Activated CD4-positive, CD25-positive, alpha-beta regulatory T cell (primary cell): ENCODE data around the gene BBS7.

Experiments used
- DNase-seq, 4 experiments: peaks; one replicate each; lab custom pipeline; 2025; lab: John Stamatoyannopoulos, UW

The BBS7 gene

GRCh38 chr4:121791481-121791880 lies 78.8 kb downstream of the BBS7 start:
- DNase-seq: no peak

- DNase-seq: no peak
Observed at GRCh38 chr4:121790976-121791375, 79.3 kb downstream of the BBS7 start.

DNA sequence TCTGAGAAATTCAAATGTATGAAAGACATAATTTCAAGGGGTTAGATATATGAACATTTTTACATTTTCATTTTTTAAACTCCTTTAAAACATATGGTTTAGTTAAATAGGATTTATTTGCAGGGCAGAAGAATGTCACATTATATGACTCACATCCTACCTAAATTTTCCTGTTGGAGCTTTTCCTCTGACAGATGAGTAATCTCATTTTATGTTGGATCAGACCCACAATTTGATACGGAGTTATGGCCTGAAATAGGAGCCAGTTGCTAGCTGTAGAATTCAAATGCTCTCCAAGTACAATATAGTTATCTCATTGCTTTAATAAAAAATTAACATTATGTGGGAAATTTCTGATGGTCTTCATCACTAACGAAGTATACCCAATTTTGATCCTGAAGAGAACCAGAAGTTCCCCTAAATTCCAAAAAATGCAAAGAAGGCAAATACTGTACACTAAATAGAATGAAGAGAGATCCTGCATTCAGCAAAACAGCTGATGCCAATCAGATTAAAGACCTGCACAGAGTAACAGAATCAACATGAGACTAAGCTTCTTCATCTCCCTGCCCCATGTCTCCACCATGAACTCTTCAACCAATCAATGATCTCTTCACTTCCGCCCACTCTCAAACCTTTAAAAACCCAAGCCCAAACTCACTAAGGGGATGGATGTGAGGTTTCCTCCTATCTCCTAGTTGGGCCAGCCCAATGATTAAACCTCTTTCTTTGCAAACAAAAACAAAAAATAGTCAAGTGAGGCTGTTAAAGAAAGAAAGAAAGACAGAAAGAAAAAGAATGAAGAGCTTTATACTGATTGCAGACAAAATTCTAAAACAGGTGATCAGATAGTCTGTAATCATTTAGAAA lies 80.1 kb downstream of the BBS7 start:
- no peak for DNase-seq

DNA sequence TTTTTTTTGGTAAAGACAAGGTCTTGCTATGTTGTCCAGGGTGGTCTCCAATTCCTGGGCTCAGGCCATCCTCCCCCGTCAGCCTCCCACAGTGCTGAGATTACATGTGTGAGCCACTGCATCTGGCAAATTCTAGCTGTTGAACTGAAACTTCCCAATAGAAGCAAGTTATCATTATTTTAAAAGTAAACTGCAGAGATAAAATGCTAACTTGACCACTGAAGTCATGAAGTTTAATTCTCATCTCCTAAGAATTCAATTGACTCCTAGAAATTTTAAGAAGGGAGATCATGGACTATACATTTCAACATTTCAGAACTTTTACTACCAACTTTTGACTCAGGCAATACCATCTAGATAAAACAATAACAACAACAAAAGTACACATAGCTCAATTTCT lies 80.8 kb downstream of the BBS7 start:
- DNase-seq: no peak

DNA sequence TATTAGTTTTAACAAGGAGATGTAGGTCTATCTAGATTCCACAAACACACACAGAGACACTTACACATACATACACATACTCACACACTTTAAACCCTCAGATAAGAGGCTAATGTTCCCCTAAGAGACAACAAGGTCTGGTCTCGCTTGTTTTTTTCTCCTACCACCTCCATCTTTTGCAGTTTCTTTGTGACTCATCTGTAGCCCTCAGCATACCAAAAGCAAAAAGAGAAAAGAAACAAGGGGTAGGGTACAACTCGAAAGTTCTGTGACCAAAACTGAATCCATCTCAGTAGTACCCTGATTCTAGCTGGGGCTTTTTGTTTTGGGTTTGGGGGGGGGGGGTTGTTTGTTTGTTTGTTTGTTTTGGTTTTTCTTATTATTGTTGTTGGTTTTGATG lies 81.4 kb downstream of the BBS7 start:
- DNase-seq: no peak

DNA sequence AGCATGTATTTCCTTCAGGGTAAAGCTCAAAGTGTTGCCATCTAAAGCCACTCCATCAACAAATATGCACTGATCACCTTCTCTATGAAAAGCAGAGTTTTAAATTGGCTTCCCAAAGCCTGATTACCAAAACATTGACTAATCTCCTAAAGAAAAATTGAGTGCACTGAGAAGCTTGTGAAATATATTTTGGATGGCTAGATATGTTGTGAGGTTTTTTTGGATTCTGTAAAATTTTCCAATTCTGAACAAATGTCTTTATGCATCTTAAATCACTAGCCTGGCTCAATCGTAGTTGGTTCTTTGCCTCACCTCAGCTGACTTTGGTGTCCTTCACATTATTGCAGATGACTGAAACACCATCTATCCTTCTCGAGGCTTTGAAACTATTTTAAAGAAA lies 84.1 kb downstream of the BBS7 start:
- no peak for DNase-seq

- no peak for DNase-seq
Observed at GRCh38 chr4:121785479-121785878, 84.8 kb downstream of the BBS7 start.

DNA sequence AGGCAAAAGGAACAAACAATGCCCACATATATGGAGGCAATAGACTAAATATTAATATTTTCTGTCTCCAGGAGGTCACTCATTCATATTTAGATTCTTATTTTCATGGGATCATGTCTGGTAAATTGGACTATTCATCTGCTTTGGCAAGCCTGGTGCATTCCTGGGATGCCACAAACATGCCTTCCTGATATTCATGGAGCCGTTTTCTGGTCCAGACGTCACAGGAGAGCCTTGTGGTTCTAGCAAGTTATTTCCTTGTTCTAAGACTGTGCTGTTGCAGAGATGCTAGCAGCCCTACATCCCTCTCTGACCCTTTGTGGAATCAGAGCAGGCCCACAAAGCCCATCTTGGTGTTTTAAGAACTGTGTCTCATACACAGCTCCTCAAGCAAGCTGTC lies 85.3 kb downstream of the BBS7 start:
- DNase-seq: no peak

- DNase-seq: no peak
Observed at GRCh38 chr4:121784401-121784800, 85.9 kb downstream of the BBS7 start.

DNA sequence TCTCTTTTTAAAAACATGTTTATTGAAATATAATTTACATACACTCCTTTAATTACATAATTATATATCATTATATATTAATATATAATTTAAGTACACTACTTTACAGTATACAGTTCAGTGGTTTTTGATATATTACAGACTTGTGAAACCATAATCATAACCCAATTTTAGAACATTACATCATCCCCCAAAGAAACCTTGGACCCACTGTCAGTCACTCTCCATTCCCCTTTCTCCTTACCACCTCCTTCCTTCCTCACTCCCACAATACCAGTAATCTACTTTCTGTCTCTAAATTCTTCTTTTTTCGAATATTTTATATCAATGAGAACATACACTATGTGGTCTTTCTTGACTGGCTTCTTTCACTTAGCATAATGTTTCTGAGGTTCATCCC lies 87.1 kb downstream of the BBS7 start:
- no peak for DNase-seq

- DNase-seq: no peak
Observed at GRCh38 chr4:121778991-121779628, 91.2 kb downstream of the BBS7 start.

DNA sequence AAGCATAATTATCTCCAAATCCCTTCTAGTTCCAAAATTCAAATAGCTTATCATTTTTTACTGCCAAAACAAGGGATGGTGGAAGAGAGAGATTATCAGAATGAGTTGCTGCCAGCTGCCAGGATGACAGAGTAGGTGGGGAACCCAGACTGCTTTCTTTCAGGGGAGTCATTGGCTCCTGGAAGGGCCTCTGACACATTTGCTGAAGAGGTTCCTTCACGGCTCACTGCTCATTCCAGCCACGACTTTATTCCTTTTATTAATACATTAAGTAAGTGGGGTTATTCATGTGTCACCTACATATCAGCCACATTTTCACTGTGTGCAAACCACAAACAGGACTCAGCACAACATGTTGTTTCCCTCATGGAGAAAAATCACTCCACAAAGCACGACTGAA lies 92.6 kb downstream of the BBS7 start:
- DNase-seq: no peak

DNA sequence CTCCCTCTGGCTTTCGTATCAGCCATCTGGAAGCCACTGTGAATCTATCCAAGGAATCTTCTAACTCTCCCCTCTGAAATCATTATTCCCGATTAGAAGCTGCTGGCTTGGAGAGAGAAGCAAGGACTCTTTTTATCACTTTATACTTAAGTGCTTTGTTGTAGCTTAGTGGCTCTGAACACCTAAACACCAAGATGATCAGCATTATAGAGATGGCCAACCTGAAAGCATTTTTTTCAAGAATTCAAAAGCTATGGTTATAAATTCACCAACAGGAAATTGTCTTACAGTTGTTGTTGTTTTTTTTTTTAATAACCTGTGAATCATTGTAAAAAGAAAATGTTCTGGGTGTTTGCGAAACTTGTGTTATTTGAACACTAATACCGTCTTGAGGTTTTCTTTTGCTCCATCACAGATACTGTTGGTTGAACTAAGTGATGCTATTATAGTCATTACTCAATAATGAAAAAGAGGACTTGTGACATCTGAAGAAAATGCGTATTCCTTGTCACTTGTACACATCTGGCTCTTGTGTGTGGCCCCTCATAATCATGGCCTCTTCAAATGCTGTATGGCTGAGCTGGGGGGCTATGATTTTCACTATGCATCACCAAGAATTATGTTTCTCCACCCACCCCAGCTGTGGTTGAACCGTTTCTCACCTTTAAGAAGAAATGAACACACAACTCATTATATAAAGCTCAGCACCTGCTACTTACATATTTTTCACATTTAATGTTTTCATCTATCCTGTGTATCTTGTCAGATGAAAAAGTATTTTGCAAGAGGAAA lies 93.5 kb downstream of the BBS7 start:
- no peak for DNase-seq
